Measurements from ENCODE around the gene PPIL1. TPM values are rescaled to one million over a fixed set of nuclear protein-coding genes. Genes with fewer than 3 reads are reported as not detected.
"Not testable (repeated sequence)": the region's sequence is repeated elsewhere in the genome, so short reads cannot be mapped to it uniquely, and the experiment has no call there.

Gene PPIL1
- total RNA-seq, 1 experiment from 2014 or later, result 24.4 TPM

DNA sequence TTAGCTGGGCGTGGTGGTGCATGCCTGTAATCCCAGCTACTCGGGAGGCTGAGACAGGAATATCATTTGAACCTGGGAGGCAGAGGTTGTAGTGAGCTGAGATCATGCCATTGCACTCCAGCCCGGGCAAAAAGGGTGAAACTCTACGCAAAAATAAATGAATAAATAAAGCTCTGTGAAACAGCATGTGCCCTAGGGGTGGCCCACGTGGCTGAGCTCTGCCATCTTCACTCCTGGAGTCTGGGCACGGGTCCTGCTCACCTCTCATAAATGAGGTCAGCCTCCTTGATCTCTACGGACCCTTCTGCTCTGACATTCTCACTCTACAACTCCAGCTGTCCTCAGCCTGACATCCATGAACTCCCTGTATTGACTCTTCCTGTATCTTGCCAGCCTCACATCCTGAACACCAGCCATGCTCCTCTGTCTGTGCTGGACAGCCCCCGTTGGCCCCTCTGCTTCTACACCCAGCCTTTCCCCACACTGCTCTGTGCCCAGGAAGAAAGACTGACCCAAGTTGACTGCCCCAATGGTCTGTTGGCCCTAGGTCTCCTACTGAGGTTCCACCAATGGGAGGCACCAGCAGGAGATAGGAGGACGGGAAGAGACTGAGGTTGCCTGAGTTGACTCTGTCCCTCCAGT lies 57.3 kb downstream of the PPIL1 start:
- DNase-seq (ENCODE audit: low spot score), result no peak

DNA sequence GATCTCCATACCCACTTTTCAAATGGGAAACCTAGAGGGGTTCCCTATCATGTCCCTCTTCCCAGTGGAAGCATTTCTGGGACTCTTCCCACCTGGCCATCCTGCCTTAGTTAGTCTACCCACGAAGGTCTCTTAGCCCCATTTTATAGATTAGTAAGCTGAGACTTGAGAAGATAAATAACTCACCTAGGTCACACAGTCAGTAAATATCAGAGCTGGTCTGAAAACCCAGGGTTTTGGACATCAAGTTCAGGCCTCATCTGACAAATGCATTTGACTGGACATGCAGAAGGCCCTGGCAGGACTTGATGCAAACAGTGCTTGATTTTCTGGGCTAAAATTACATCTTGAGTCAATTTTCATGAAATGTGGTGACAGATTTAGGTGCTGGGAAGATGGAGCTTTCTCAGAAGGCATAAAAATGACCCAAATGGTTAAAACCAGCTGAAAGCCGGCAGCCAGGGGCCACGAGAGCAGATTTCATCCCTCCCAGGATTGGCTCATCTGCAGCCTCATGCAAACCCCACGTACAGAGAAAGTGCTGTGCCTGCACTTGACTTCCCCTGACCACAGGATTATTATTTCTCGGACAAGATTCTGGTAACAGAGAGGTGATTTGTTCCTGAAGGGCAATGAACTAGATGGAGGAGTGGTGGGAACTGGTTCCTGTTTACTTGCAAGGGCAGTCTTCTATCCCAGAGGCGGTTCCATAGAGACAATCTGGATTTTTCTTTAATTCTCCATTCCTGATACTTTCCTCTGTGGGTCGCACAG lies 58.5 kb downstream of the PPIL1 start:
- DNase-seq (ENCODE audit: low spot score), result no peak

DNA sequence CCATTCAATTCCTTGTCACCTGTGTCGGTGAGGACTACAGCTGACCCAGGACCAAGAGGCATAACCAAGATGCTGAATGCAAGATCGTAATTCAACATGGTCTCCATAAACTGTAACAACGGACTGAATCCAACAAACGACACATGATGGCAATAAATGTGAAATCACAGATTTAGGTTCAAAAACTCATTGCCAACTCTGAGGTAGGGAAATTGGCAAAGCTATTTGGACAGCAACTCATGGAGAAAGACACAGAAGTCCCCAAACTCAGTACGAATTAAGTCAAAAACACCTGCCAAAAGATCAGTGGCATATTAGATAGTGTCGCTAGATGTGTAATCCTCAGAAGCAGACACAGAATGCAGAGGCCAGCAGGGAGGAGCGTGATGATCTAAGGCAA lies 60.4 kb downstream of the PPIL1 start:
- DNase-seq (ENCODE audit: low spot score), result no peak

DNA sequence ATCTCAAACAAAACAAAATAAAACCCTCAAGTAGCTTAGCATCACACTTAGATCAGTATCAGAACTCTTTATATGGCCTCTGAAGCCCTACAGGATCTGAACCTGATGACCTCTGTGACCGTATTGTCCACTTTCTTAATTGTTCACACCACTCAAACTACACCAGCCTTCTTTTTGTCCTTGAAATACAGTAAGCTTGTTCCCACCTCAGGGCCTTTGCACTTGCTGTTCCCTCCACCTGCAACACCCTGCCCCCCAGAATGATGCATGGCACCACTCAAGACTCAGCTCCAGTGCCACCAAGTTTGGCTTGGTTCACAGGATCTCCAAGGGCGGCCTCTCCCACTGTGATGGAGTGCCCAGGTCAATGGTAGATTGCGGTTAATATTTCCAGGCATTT lies 61.1 kb downstream of the PPIL1 start:
- DNase-seq (ENCODE audit: low spot score), result no peak

DNA sequence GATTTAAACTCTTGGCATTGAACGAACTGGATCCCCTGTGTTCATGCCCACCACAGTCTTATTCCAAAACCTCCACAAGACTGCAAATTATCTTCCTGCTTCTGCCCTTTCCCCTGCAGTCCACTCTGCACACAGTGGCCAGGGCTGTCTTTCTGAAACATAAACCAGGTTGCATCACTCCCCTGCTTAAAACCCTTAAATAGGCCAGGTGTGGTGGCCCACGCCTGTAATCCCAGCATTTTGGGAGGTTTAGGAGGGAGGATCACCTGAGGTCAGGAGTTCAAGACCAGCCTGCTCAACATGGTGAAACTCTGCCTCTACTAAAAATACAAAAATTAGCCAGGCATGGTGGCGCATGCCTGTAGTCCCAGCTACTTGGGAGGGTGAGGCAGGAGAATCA lies 61.6 kb downstream of the PPIL1 start:
- DNase-seq (ENCODE audit: low spot score), result not testable (repeated sequence)

DNA sequence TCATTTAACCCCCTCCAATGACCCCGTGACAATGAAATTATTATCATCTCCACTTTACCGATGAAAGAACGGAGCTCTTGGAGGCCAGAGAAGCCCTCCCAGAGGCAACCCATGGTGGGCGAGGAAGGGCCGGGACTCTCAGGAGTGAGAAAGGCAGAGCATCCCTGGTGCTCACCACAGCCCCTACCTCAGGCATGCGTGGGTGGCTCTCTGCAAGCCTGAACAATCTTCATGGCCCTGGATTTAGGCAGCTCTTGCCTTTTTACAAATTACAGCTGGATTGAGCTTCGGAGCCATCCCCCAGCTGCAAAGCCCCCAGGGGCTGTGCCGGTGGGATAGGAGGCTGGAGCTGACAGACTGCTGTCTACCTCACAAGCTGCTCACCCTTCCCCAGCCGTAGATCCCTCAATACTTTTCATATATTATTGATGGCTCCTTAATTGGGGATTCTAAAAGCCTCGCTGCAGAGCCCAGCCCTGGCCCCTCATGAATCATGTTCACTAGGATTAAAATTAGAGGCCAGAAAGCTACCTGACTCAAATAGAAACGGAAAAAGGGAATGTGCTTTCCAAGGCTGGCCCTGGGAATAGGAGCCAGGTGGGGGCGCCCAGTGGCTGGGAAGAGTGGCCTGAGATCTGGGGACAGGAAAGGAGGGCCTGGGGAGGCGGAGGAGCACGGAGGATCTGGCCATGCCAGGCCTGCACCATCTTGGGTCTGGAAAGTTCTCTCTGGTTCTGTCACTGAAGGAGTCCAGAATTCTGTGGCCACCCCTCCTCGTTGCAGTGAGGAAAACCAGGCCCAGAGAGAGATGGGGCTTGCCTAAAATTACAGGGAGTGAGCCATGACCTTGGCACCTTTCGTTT lies 64.4 kb downstream of the PPIL1 start:
- DNase-seq (ENCODE audit: low spot score), result no peak

DNA sequence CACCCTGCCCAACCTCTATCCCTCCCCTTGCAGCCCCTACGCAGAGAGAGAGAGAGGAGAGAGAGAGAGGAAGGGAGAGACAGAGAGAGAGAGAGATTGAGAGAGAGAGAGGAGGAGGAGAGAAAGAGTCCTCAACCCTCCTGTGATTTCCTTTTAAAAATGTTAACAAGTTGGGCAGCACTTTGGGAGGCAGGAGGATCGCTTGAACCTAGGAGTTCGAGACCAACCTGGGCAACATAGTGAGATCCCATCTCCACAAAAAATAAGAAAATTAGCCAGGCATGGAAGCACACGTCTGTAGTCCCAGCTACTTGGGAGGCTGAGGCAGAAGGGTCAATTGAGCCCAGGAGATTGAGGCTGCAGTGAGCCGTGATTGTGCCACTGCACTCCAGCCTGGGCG lies 65.4 kb downstream of the PPIL1 start:
- DNase-seq (ENCODE audit: low spot score), result no peak

DNA sequence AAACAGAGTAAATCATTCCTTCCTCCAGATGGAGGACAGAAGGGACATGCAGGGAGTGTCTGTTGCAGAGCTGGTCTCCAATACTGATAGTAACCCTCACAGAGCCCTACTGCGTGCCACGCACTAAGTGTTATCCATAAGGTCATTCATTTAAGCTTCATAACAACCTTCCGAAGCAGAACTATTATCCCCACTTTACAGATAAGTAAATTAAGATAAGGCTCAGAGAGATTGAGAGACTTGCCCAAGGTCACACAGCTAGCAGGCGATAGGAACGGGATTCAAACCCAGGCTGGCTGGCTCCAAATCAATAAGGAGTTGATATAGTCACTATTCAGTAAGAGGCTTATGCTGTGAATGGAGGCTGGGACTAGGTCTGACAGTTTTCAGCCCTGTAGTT lies 66.0 kb downstream of the PPIL1 start:
- DNase-seq (ENCODE audit: low spot score), result no peak

DNA sequence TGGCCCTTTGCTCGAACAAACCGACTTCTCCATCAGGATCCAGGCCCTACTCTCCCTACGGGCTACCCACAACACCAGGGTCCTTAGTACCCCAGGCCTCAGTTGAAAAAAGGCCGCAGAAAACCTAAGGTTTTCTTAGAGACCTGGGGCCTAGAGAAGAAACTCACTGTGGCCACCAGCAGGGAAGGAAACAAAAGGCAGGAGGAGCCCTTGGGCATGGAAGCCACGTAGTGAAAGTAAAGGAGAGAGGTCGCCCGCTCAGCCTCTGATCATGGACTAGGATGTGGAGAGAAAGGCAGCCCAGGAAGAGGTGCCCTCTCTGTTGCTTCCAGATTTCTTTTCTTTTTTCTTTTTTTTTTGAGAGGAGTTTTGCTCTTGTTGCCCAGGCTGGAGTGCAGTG lies 66.9 kb downstream of the PPIL1 start:
- DNase-seq (ENCODE audit: low spot score), result no peak

DNA sequence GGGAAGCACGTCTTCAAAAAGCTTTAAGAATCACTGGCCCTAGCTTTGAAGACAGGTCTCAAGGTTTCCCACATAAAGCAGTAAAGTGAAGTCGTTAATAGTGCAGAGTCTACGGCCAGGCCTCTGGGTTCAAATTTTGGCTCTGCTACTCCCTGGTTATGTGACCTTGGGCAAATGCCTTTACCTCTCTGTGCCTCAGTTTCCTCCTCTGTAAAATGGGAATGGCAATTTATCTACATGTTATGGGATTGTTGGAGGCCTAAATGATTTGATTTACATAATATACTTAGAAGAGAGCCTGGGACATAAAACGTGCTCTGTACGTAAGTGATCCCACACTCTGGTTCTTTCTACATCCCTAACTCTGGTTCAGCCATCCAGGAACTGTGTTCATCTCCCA lies 67.5 kb downstream of the PPIL1 start:
- no peak for DNase-seq (ENCODE audit: low spot score)

DNA sequence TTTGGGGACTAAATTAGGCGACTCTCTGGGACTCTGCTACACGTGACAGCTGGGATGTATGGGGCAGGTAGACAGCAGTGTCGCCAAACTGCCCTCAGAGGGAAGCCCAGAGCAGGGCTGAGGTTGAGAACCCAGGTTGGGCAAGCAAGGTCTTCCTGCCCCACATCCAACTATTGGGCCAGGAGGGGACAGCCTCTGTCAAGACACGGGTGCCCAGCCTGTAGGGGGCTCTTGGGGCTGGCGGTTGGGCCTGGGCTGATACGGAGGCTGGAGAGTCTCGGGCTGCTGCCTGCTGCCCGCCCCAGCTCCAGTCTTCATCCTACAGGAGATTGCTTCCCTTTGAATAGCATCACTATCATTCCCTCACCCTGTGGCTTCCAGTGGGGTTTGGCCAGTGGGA lies 68.7 kb downstream of the PPIL1 start:
- DNase-seq (ENCODE audit: low spot score), result no peak

DNA sequence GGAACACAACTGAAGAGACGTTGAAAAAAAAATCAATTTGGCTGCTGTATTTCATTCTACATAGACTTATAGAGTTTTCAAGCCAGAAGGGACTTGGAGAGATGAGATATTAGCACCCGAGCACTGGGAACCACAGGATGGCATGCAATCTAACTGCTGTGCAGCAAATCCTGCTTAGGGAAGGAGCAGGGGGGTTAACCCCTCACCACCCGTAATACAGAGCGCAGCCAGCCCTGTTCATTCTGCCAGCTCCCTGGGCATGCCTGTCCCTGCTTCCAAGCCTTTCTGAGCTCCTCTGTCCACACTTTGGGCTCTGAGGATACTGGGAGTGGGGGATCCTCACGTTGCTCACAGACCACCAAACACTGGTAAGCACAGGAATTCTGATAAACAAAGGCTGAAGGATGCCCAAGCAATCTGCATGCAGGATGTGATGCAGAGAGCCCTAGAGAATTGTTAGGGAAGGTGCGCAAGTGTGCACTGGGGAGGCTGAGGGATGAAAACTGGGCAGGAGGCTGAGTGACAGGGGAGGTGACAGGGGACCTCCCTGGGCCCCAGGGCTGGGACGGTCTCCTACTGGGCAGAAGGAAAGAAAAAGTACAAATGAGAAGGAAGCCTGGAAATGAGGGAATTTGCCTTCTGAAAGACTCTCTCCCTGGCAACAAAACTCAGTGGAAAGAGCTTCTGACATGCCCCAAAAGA lies 69.4 kb downstream of the PPIL1 start:
- no peak for DNase-seq (ENCODE audit: low spot score)

Other genes with a start within 250 kb of the PPIL1 start
- 63.8 and 67.4 TPM in 2 replicates for gene CDKN1A, start 196.1 kb downstream of the PPIL1 start, total RNA-seq (2014; rRNA removed; shearing (Covaris generic))
- gene RAB44, start 177.0 kb downstream of the PPIL1 start, total RNA-seq (2014; rRNA removed; shearing (Covaris generic)), result not detected in 2 replicates
- 0.10 TPM in 1 of 2 replicates, not detected in the other for gene CPNE5, start 35.4 kb downstream of the PPIL1 start, total RNA-seq (2014; rRNA removed; shearing (Covaris generic))
- gene C6orf89, start 11.1 kb upstream of the PPIL1 start, total RNA-seq (2014; rRNA removed; shearing (Covaris generic)), result 16.9 and 19.1 TPM in 2 replicates
- 0.29 TPM in 1 of 2 replicates, not detected in the other for gene PI16, start 79.9 kb upstream of the PPIL1 start, total RNA-seq (2014; rRNA removed; shearing (Covaris generic))
- gene MTCH1, start 111.4 kb upstream of the PPIL1 start, total RNA-seq (2014; rRNA removed; shearing (Covaris generic)), result 254 and 264 TPM in 2 replicates
- gene FGD2, start 130.9 kb upstream of the PPIL1 start, total RNA-seq (2014; rRNA removed; shearing (Covaris generic)), result 0.31 and 0.53 TPM in 2 replicates